Tibial nerve (tissue), 4 donors: ENCODE measurements around the gene KIAA1217.

Source experiments
- CTCF ChIP-seq, 5 experiments: fragments of 200-600 bp in 3 of 5; fragments of 450-650 bp in 2 of 5; sonication (generic) in 3 of 5; IDR thresholded peaks; one replicate each; pipeline ENCODE4 v1.5.1; 2016 to 2019; ENCODE audit warnings: antibody characterized with exemption in 5 of 5, mild to moderate bottlenecking in 3 of 5, moderate library complexity in 2 of 5
- EP300 ChIP-seq, 2 donors: sonication (generic); formaldehyde crosslinking; IDR thresholded peaks; one replicate each; pipeline ENCODE4 v1.6.1; 2017; ENCODE audit warnings: antibody characterized with exemption in 2 of 2, mild to moderate bottlenecking in 1 of 2
- POLR2A ChIP-seq, 2 donors: fragments of 450-650 bp; IDR thresholded peaks; one replicate each; pipeline ENCODE4 v1.6.1; 2017; ENCODE audit warnings: antibody characterized with exemption in 2 of 2, mild to moderate bottlenecking in 2 of 2, moderate library complexity in 2 of 2

DNA sequence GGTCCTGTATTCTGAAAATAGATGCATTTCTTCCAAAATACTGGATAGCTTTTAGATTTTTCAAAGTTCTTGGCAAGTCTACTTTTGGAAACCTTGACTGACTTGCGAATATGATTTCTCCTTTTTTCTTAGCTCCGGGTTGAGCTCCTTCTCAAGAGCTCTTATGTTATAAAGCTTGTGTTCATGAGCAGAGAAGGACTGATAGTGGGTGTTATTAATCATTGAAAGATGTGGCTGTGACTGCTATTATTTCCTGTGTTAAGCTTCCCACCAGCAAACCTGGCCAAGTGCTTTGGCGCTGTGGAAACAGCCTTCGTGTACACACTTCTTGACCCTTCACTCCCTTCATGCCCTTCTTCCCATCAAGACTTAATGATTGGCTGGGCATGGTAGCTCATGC is 98.2 kb downstream of the KIAA1217 start:
- TF ChIP-seq CTCF (IDR thresholded peaks at IDR 0.05): no peak
- TF ChIP-seq POLR2A (IDR thresholded peaks at IDR 0.05): no peak
- no peak for TF ChIP-seq EP300 (IDR thresholded peaks at IDR 0.05)
